ENCODE measurements around the gene PHRF1.

PHRF1 gene

DNA sequence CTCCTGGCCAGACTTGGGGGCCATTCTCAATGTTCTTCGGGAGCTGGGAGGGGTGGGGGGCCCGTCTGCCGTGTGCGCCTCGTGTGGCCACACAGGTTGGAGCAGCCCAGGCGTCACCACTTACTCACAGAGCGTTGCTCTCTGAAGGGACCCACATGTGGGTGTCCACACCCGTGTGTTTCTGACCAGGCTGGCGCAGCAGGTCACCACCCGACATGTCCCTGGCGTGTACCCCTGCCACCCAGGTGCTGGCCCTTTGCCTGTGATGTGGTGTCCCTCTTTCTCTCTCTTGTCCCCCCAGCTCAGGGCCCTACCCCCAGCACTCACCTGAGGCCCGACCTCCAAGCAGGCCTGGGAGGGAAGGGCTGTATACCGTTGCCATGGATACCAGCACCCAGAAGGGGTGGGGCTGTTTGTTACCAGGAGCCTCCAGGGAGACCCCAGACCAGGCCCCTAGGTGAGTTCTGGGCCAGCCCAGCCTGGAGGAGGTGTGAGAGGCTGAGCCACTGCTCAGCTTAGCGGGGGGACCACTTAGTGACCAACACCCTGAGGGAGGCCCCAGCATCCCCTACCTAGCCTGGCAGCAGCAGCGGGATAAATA lies 17.1 kb upstream of the PHRF1 start:
- no peak for DNase-seq

DNA sequence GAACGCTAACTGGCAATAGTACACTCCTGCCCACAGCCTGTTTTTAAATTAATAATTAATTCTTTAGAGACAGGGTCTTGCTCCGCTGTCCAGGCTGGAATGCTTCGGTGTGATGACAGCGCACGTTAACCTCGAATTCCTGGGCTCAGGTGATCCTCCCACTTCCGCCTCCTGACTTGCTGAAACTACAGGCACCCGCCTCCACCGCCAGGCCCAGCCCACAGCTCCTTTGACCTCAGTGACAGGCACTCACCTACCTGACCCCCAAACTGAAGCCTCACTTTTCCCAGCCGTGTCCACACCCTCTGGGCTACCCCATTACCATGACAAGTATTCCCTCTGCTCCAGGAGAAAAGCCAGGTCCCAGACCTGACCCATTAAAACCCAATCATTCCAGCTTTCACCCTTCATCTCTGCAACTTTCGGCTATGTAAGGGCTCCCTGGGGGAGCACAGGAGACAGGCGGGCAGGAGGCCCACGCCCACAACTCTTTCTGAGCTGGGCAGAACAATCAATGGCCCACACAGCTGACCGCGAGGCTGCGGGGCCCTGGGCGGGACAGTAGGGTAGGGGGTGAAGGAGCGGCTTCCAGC lies 16.5 kb upstream of the PHRF1 start:
- no peak for DNase-seq

DNA sequence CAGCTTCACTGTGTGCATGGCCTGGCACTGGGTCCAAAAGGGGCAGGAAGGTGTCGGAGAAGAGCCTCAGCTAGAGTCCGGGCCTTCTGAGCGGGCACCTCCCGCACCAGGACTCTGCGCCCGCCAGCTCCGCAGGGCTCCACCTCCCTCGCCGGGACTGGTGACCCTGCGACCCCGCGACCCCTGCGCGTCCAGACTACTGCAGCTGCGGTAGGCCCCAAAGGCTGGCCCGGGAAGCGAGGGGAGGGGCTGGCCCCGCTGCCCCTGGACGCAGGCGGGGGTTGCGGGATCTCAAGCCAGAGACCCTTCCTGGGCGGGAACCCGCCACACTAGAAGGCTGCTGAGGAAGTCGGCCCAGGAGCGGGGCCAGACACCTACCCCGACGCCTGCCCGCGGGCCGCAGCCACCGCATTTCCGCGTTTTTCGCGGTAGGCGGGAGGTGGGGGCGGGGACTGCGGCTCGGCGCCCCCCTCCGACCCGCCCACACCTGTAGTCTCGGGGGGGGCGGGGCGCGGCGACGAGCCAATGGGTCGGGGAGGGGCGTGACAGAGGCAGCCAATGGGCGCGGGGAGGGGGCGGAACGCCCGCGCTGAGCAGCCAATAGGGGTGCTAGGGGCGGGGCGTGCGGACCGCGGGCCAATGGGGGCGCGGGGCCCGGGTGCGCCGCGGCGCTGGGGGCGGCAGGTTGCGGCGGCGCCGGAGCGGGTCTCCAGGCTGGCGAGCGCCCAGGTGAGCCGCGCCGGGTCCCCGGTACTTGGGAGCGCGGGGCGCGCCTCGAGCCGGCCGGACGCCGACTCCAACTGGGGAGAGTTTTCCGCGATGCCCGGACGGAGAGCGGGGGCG lies 15.7 kb upstream of the PHRF1 start, which contains the start of the genes LMNTD2 and RASSF7:
LMNTD2 (minus strand) TSS at position 434 of the 843 bp plus-strand sequence; CDS start at position 412, 22 bp downstream.
RASSF7 (plus strand) TSS at position 666 of the 843 bp plus-strand sequence. CDS start 799 bp downstream, outside the sequence.
- peak; percentile 98 for DNase-seq

DNA sequence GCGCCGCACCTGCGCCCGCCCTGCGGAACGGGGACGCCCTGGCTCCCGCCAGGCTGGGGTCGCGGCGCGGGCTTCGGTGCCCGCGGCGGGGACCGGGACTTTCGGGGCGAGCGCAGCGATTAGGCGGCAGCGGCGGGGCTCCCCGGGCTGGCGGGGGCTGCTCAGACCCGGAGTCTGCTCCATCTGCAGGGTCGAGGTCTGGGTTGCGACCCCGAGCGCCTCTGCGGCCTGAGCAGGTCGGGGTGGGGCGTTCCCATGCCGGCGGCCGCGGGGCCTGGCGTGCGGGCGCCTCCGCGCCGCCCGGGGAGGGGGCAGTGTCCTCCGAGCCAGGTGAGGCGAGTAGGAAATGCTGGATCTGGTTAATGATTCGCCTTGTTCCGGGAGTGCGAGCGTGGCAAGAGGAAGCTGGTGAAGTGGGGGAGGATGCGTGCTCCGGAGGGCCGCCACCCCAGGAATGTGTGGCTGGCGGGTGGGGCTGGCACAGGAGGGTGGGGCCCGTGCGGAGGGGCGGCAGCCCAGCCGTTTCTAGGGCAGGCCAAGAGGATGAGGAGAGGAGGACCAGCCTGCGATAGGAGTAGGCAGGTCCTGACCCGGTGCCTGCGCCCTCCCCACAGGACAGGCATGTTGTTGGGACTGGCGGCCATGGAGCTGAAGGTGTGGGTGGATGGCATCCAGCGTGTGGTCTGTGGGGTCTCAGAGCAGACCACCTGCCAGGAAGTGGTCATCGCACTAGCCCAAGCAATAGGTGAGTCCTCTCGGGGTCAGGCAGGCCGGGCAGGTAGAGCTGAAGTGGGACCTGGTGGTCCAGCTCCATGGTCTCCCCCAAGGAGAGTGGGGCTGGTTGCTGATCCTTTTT lies 14.9 kb upstream of the PHRF1 start:
- DNase-seq, result peak; percentile 73

DNA sequence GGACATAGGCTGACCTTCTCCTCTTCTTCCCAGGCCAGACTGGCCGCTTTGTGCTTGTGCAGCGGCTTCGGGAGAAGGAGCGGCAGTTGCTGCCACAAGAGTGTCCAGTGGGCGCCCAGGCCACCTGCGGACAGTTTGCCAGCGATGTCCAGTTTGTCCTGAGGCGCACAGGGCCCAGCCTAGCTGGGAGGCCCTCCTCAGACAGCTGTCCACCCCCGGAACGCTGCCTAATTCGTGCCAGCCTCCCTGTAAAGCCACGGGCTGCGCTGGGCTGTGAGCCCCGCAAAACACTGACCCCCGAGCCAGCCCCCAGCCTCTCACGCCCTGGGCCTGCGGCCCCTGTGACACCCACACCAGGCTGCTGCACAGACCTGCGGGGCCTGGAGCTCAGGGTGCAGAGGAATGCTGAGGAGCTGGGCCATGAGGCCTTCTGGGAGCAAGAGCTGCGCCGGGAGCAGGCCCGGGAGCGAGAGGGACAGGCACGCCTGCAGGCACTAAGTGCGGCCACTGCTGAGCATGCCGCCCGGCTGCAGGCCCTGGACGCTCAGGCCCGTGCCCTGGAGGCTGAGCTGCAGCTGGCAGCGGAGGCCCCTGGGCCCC lies 14.1 kb upstream of the PHRF1 start:
- no peak for DNase-seq

DNA sequence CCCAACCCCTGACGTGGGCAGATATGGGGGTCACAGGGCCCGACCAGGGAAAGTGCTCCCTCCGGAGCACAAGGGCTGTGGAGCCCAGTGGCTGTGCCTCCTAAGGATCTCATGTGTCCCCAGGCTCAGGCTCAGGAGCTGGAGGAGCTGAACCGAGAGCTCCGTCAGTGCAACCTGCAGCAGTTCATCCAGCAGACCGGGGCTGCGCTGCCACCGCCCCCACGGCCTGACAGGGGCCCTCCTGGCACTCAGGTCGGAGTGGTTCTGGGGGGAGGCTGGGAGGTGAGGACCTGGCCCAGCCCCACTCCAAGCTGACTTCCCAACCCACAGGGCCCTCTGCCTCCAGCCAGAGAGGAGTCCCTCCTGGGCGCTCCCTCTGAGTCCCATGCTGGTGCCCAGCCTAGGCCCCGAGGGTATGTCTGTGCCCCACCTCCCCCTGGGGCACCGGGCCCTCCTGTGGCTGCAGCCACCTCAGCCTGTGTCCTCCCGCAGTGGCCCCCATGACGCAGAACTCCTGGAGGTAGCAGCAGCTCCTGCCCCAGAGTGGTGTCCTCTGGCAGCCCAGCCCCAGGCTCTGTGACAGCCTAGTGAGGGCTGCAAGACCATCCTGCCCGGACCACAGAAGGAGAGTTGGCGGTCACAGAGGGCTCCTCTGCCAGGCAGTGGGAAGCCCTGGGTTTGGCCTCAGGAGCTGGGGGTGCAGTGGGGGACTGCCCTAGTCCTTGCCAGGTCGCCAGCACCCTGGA lies 13.0 kb upstream of the PHRF1 start:
- DNase-seq, result no peak

DNA sequence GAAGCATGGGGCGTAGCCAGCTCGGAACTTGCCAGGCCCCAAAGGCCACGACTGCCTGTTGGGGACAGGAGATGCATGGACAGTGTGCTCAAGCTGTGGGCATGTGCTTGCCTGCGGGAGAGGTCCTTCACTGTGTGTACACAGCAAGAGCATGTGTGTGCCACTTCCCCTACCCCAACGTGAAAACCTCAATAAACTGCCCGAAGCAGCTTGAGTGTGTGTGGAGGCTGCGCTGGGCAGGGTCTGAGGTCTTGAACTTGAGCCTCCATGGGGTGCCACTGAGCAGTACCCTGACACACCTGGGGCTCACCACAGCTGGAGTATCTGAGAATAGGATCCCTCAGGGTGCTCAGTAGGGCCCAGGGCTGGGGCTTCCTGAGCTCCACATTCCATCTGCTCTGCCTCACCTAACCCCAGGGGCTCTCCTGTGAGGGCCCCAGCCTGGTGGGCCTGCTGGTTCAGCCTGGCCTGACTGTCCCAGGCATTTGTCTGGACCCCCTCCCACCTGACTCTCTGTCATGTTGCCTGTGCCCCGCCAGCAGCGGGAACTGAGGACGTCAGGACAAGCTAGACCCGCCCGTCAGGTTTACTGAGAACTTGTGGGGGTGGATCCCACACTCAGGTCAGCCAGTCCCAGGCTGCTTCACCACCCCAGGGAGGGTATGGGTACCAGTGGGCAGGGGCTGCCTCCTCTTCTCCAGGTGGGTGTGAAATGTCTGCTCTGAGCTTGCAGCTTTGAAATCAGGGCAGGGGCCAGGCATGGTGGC lies 12.3 kb upstream of the PHRF1 start:
- DNase-seq, result no peak

DNA sequence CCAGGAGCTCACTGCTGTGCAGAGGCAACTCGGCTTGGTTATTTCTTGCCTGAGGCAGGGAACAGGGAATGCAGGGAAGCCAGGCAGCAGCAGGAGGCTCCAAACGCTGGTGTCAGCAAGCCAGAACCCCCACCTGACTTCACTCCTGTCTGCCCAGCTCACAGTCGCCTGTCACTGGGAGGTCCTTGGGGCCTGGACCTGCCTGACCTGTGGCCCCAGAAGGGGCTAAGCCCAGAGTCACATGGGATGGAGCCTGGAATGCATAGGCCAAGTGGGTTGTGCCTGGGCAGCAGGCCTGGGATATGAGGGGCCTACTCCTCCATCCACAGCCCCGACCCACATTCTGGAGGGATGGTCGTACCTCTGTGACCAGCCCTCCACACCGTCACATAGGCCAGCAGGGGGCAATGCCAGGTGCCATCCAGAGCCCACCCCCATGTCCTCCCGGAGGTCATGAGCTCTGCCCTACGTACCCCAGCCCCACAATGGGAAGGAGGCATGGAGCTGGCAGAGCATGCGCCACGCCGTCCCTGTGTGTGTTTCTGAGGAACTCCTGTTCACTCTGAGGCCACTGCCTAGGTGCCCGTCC lies 10.3 kb upstream of the PHRF1 start:
- DNase-seq, result no peak

DNA sequence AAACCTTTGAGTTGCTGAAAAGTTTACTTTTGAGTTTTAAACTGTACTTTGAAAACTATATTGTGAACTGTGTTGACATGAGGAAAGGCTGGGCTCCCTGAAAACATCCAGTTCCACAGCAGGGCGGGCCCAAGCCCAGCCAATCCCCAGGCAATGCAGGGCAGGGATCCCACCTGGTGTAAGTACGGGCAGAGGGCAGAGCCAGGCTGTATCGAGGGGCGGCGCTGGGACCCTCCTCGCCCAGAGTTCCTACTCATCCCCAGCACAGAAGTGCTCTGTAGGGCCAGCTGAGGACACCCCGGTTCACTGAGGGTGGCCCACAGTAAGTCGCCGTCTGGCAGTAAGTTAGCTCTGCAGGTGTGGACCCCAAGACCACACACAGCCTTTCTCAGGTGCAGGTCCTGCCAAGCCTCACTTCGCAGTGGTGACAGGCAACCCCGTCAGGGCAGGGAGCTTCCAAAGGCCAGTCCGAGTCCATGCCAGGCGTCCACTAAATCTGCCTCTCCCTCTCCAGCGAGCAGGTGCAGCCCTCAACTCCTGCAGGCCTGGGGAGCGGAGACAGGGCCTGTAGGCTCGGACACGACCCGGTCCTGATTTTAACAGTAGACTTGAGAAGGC lies 9.2 kb upstream of the PHRF1 start:
- peak; percentile 67 for DNase-seq

DNA sequence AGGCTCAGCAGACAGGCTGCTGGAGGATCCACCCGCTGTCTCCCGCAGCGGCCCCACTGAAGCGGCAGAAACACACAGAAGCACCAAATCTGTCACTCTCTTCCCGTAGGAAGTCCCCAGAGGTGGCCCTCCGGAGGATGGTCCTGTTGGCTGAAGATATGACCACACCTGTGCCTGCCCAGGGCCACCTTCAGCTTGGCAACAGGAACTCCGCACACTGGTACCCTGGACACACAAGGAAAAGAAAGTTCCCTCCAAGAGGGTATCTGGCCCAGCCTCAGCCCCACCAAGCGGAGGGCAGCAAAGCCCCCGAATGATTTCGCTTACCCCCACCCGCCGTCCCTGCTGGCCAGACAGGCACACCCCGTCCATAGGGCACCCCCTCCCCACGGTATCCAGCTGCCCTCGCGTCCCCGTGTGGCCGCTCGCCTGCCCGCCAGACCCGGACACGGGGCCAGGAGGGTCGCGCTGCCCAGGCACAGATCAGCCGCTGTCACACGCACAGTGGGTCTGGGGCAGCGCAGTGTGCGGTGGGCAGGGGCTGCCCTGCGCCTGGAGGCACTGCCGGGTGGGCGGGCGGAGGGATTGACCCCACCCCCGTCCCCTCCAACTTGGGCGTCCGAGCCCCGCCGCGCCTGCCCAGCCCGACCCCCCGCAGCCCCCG lies 8.5 kb upstream of the PHRF1 start:
- peak; percentile 69 for DNase-seq

DNA sequence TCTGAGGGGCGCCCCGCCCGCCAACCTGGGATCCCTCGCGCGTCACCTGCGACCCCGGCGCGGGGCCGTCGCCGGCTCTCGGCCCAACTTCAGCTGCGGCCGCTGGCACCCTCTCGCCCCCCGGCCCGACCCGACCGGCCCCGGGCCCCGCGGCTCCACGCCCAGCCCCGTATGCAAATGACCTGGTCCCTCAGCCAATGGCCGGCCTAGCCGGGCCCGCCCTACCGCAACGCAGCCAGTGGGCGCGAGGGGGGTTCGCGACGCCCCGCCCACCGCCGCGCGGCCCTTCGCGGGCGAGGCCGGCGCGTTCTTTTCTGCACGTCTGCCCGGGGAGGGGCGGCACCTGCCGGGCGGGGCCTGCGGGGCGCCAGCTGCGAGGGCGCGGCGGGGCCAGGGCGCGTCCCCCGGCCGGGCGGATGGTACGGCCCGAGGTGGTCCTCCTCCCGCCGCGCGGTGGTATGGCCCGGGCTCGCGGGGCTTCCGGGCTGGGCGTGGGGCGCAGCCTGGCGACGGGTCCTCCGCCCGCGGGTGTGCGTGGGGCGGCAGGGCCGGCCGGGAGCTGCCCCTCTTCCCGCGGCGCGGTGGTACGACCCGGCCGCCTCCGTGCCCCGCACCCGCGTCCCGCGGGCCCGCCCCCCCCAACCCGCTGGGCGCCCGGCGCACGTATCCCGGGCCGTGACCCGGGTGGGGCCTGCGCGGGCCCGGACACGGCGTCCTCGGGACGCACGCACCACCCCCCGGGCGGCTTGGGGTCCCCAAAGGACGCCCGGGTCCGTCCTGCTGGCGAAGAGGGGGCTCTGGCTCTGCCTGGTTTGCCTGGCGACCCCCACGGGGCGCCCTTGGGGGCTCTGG lies 7.7 kb upstream of the PHRF1 start:
- peak; percentile 97 for DNase-seq

DNA sequence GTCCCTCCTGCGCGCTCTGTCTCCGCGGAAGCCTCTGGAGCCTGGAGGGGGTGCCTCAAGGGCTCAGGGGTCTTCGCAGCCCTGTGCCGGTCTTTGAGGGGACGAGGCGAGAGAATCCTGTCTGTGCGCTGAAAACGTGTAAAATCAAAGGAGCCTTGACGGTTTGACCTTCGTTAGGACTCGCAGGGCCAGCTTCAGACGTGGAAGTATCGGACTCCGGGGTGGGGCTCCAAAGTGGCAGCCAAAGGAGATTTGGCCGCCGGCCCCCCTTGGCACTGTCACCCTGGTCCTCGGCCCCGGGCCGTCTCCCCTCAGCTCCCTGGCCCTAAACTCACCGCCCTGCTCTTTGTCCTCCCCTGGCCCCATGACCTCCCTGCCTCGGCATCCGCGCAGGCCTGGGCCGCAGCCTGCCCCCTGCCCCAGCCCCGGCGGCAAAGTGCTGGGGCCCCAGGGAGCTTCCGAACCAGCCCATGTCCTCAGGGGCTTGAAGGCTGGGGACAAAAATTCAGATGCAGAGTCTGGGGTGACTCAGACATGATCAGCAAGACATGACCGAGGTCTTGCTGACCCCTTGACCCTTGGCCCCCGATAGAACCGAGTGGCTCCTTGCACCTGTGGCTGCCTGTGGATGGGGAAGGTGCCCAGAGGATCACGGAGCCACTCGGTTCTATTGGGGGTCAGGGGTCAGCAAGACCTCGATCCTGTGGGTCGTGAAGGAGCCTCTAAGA lies 6.9 kb upstream of the PHRF1 start:
- DNase-seq, result no peak

DNA sequence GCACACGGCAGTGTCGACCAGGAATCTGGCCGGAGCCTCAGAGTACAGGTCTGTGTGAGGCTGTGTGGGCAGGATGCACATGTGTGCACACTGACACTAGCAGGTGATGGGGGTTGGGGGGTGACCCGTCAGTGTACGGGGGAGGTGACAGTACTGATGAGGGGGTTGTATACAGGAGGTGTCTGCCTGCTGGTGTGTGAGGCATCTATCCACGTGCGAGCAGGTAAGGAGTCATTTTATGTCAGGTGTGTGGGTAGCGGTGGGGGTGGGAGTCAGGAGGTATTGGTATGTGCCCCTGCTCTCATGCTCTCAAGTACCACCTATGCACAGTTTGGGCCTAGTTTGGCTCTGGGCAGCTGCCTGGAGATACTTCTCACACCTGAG lies 4.5 kb upstream of the PHRF1 start:
- no peak for DNase-seq

DNA sequence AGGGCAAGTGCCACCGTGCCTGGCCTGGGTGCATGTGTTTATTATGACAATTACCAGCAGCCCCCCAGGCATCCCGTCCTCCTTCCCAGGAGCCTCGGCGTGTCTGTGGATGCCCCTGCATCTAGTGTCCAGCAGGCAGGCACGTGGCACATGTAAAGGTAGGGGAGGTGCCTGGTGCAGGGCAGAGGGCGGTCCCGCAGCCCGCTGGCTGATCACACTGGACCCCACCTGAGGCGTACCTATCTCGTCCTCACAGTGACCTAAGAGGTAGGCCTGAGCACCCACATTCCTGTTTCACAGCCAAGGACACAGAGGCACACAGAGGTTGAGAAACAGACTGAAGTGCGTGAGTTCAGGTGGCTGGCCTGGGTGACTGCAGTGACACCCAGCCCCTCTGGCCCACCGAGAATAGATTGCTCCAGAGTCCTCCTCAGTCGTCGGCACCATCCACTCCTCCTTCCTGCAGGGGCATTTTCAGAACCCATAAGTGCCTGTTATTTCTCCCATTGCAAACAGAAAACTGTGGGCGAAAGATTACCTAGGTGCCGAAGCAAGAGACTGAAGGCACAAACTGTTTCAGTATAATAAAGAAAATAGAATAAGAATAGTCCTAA lies 3.0 kb upstream of the PHRF1 start:
- no peak for DNase-seq

DNA sequence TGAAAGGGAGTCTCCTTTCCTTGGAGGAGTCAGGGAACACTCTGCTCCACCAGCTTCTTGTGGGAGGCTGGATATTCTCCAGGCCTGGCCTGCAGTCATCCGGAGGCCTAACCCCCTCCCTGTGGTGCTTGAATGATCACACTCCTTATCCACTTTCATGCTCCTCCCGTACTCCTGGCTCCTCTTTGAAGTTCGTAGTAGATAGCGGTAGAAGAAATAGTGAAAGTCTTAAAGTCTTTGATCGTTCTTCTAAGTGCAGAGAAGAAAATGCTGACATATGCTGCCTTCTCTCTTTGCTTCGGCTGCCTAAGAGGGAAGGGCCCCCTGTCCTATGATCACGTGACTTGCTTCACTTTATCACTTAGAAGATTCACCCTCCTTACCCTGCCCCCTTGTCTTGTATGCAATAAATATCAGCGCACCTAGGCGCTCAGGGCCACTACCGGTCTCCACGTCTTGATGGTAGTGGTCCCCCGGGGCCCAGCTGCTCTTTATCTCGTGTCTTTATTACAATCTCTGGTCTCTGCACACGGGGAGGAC lies 2.2 kb upstream of the PHRF1 start:
- peak; percentile 67 for DNase-seq

DNA sequence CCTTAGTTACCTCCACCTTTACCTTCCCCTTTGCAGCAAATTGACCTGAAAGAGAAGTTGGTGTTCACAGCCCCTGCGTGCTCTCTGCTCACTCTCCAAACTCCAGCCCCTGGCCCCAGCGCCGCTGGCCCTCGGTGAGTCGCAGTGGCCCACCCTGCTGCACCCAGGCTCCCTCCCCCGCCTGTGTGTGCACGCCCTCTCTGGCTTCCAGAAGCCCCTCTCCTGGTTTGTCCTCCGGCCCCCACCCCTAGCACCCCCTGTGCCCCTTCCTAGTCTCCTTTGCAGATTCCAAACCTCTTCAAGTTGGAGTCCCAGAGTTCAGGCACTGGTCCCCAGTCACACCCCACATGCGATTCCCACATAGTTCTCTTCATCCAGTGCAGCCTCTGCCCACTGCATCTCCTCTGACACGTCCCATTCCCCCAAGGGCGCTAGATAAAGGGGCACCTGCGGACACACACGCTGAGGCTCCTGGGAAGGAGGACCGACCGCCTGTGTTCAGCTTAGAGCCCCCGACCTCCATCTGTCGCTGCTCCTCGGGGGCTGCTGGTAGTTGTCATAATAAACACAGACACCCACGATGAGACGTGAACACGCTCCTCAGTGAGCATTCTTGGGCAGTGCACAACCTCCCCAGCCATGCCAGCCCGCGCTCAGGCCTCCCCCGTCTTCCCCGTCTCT lies 1.5 kb upstream of the PHRF1 start:
- DNase-seq, result peak; percentile 71
